H9 (cell line): Measurements from ENCODE around the gene KRTAP26-1. TPM values are rescaled to one million over a fixed set of nuclear protein-coding genes. Genes with fewer than 3 reads are reported as not detected.

ENCODE experiments used
- DNase-seq: peaks from one replicate; pipeline ENCODE4 v3.0.0-alpha.2; 2017
- H2AFZ ChIP-seq: one replicate; pipeline ENCODE4 v1.6.1; 2013; ENCODE audit warnings: mild to moderate bottlenecking, low read length, control low read depth, moderate library complexity
- H2AK5ac ChIP-seq: 2 replicates; pipeline ENCODE4 v1.6.1; 2013; ENCODE audit warnings: low read length, control low read depth, mixed read lengths; ENCODE audit not compliant: insufficient read length
- H2BK120ac ChIP-seq: one replicate; pipeline ENCODE4 v1.6.1; 2013; ENCODE audit warnings: low read depth, mild to moderate bottlenecking, low read length, control low read depth, inconsistent platforms; ENCODE audit not compliant: poor library complexity, severe bottlenecking
- H2BK12ac ChIP-seq: 2 replicates; pipeline ENCODE4 v1.6.1; 2013; ENCODE audit warnings: low read length, control low read depth, mixed read lengths, low read depth; ENCODE audit not compliant: insufficient read length
- H2BK15ac ChIP-seq: 2 replicates; pipeline ENCODE4 v1.6.1; 2013; ENCODE audit warnings: low read depth, low read length, control low read depth
- H2BK20ac ChIP-seq: one replicate; pipeline ENCODE4 v1.6.1; 2013; ENCODE audit warnings: low read depth, mild to moderate bottlenecking, low read length, control low read depth, inconsistent platforms; ENCODE audit not compliant: poor library complexity, severe bottlenecking
- H2BK5ac ChIP-seq: 2 replicates; pipeline ENCODE4 v1.6.1; 2013; ENCODE audit warnings: low read length, control low read depth, mixed read lengths; ENCODE audit not compliant: insufficient read length
- H3K14ac ChIP-seq: 2 replicates; pipeline ENCODE4 v1.6.1; 2013; ENCODE audit warnings: low read length, control low read depth; ENCODE audit not compliant: insufficient read depth
- H3K18ac ChIP-seq: 2 replicates; pipeline ENCODE4 v1.6.1; 2013; ENCODE audit warnings: low read depth, mild to moderate bottlenecking, mixed read lengths, low read length, control low read depth; ENCODE audit not compliant: insufficient read length
- H3K23ac ChIP-seq: 2 replicates; pipeline ENCODE4 v1.6.1; 2013; ENCODE audit warnings: low read length, control low read depth, mixed read lengths, low read depth; ENCODE audit not compliant: insufficient read length
- H3K23me2 ChIP-seq: 2 replicates; pipeline ENCODE4 v1.6.1; 2013; ENCODE audit warnings: low read depth, mild to moderate bottlenecking, mixed read lengths, low read length, control low read depth; ENCODE audit not compliant: insufficient read length, poor library complexity, severe bottlenecking
- H3K27ac ChIP-seq: 2 replicates; pipeline ENCODE4 v1.5.1; 2013; ENCODE audit warnings: low read length, control low read depth, mixed read lengths, low read depth; ENCODE audit not compliant: insufficient read length
- H3K27me3 ChIP-seq: 2 replicates; pipeline ENCODE4 v1.6.1; 2013; ENCODE audit warnings: low read length, control low read depth, inconsistent platforms; ENCODE audit not compliant: insufficient read depth
- H3K4ac ChIP-seq: 2 replicates; pipeline ENCODE4 v1.6.1; 2013; ENCODE audit warnings: low read depth, mild to moderate bottlenecking, control low read depth, inconsistent platforms, low read length, moderate library complexity
- H3K4me1 ChIP-seq: 2 replicates; pipeline ENCODE4 v1.6.1; 2013; ENCODE audit warnings: low read length, control low read depth, inconsistent platforms; ENCODE audit not compliant: insufficient read depth
- H3K4me2 ChIP-seq: 2 replicates; pipeline ENCODE4 v1.6.1; 2013; ENCODE audit warnings: low read length, control low read depth, mixed read lengths; ENCODE audit not compliant: insufficient read length, insufficient read depth
- H3K56ac ChIP-seq: 2 replicates; pipeline ENCODE4 v1.6.1; 2013; ENCODE audit warnings: low read depth, mild to moderate bottlenecking, mixed read lengths, low read length, control low read depth; ENCODE audit not compliant: insufficient read length
- H3K79me1 ChIP-seq: 2 replicates; pipeline ENCODE4 v1.6.1; 2013; ENCODE audit warnings: low read depth, mild to moderate bottlenecking, moderate library complexity, low read length, control low read depth, inconsistent platforms; ENCODE audit not compliant: insufficient read depth, poor library complexity, severe bottlenecking
- H3K79me2 ChIP-seq: 2 replicates; pipeline ENCODE4 v1.6.1; 2013; ENCODE audit warnings: low read length, control low read depth, inconsistent platforms; ENCODE audit not compliant: insufficient read depth
- H3K9ac ChIP-seq: 2 replicates; pipeline ENCODE4 v1.6.1; 2013; ENCODE audit warnings: low read length, control low read depth, mixed read lengths; ENCODE audit not compliant: insufficient read length; ENCODE audit errors: extremely low read depth
- H3K9me3 ChIP-seq: one replicate; pipeline ENCODE4 v1.6.1; 2013; ENCODE audit warnings: low read depth, low read length, inconsistent platforms; ENCODE audit not compliant: control insufficient read depth
- H3T11ph ChIP-seq: one replicate; pipeline ENCODE4 v1.6.1; 2013; ENCODE audit warnings: mild to moderate bottlenecking, low read length, control low read depth, inconsistent platforms
- H4K20me1 ChIP-seq: one replicate; pipeline ENCODE4 v1.6.1; 2013; ENCODE audit not compliant: control insufficient read depth, insufficient read length, insufficient read depth
- H4K5ac ChIP-seq: 2 replicates; pipeline ENCODE4 v1.6.1; 2013; ENCODE audit warnings: low read depth, mild to moderate bottlenecking, mixed read lengths, low read length, control low read depth; ENCODE audit not compliant: insufficient read length
- H4K8ac ChIP-seq: replicated peaks from 2 replicates; pipeline ENCODE4 v1.6.1; 2013; ENCODE audit warnings: low read length, control low read depth, mixed read lengths, low read depth; ENCODE audit not compliant: insufficient read length
- H4K91ac ChIP-seq: 2 replicates; pipeline ENCODE4 v1.6.1; 2013; ENCODE audit warnings: low read depth, mild to moderate bottlenecking, moderate library complexity, mixed read lengths, low read length, control low read depth; ENCODE audit not compliant: insufficient read length
- H3K27ac Mint-ChIP-seq, 3 experiments: 2 replicates in 2 of 3; 3 replicates in 1 of 3; pipeline ENCODE4 v1.8.0; 2020 to 2021; ENCODE audit warnings: mixed read lengths in 3 of 3, mild to moderate bottlenecking in 1 of 3, moderate library complexity in 1 of 3
- H3K27me3 Mint-ChIP-seq: 2 replicates; pipeline ENCODE4 v1.8.0; 2021; ENCODE audit warnings: low read depth, mild to moderate bottlenecking, moderate library complexity, mixed read lengths
- H3K36me3 Mint-ChIP-seq, 3 experiments: 2 replicates in 2 of 3; 3 replicates in 1 of 3; pipeline ENCODE4 v1.8.0; 2020 to 2021; ENCODE audit warnings: low read depth in 3 of 3, mixed read lengths in 3 of 3; ENCODE audit not compliant: insufficient read depth in 1 of 3
- H3K4me1 Mint-ChIP-seq, 2 experiments: 2 replicates each; pipeline ENCODE4 v1.8.0; 2020; ENCODE audit warnings: mixed read lengths in 2 of 2
- H3K4me3 Mint-ChIP-seq, 2 experiments: 2 replicates in 1 of 2; 3 replicates in 1 of 2; pipeline ENCODE4 v1.8.0; 2020 to 2021; ENCODE audit warnings: mild to moderate bottlenecking in 2 of 2, mixed read lengths in 2 of 2, moderate library complexity in 1 of 2
- H3K9me3 Mint-ChIP-seq, 2 experiments: 2 replicates in 1 of 2; 3 replicates in 1 of 2; pipeline ENCODE4 v1.8.0; 2020; ENCODE audit warnings: mild to moderate bottlenecking in 2 of 2, mixed read lengths in 2 of 2, moderate library complexity in 1 of 2
- total RNA-seq: library from RNA; stranded (reverse); gene quantifications from 2 replicates; pipeline ENCODE4 v1.2.1, GENCODE V29; 2021
- TF ChIP-seq, protein P1 (sequence below): fragments of 200-600 bp; sonication (generic); conservative IDR thresholded peaks from 3 replicates; pipeline ENCODE4 v1.8.0; 2021; ENCODE audit warnings: antibody characterized with exemption, mild to moderate bottlenecking

KRTAP26-1 gene
- total RNA-seq, 1 experiment from 2014 or later, result not detected

- H3K79me1 ChIP-seq, result no peaks in the 10 kb centered on the region
- no peak overlapping the region for H3K27ac ChIP-seq
- no peak overlapping the region for H3K27ac Mint-ChIP-seq
- no peak overlapping the region for H3K18ac ChIP-seq
- no peaks in the 10 kb centered on the region for H3K9me3 ChIP-seq
- peaks cover 5 to 8% of the 10 kb centered on the region in 2 experiments; a peak in 3 of 4 replicates for H3K4me1 Mint-ChIP-seq
- no peak overlapping the region for H4K5ac ChIP-seq
- no peaks in the 10 kb centered on the region for H3K23me2 ChIP-seq
- no peak overlapping the region for H3K4me3 Mint-ChIP-seq
- H3K4me2 ChIP-seq, result no peak overlapping the region
- no peaks in the 10 kb centered on the region for H4K20me1 ChIP-seq
- no peak overlapping the region for H2AFZ ChIP-seq
- H2BK15ac ChIP-seq, result no peak overlapping the region
- no peak overlapping the region for H4K91ac ChIP-seq
- H3K9ac ChIP-seq, result no peak overlapping the region
- no peak for DNase-seq
- H2BK120ac ChIP-seq, result no peak overlapping the region
- H3K27me3 ChIP-seq, result no peaks in the 10 kb centered on the region
- H4K8ac ChIP-seq, result no peak overlapping the region
- no peak overlapping the region for H3K23ac ChIP-seq
- no peak overlapping the region for H3K14ac ChIP-seq
- no peak overlapping the region for H3T11ph ChIP-seq
- H3K56ac ChIP-seq, result no peak overlapping the region
- TF ChIP-seq, protein P1, sequence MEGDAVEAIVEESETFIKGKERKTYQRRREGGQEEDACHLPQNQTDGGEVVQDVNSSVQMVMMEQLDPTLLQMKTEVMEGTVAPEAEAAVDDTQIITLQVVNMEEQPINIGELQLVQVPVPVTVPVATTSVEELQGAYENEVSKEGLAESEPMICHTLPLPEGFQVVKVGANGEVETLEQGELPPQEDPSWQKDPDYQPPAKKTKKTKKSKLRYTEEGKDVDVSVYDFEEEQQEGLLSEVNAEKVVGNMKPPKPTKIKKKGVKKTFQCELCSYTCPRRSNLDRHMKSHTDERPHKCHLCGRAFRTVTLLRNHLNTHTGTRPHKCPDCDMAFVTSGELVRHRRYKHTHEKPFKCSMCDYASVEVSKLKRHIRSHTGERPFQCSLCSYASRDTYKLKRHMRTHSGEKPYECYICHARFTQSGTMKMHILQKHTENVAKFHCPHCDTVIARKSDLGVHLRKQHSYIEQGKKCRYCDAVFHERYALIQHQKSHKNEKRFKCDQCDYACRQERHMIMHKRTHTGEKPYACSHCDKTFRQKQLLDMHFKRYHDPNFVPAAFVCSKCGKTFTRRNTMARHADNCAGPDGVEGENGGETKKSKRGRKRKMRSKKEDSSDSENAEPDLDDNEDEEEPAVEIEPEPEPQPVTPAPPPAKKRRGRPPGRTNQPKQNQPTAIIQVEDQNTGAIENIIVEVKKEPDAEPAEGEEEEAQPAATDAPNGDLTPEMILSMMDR, result no peak
- no peak overlapping the region for H3K4ac ChIP-seq
- no peak overlapping the region for H2BK20ac ChIP-seq
- H2BK5ac ChIP-seq, result no peak overlapping the region
- H2BK12ac ChIP-seq, result no peak overlapping the region
- H3K36me3 Mint-ChIP-seq, result peaks cover 0 to 10% (median 5%) of the 10 kb centered on the region in 3 experiments; a peak in 4 of 7 replicates
- no peaks in the 10 kb centered on the region for H3K4me1 ChIP-seq
- H3K27me3 Mint-ChIP-seq, result no peaks in the 10 kb centered on the region
- no peaks in the 10 kb centered on the region for H3K79me2 ChIP-seq
- no peak overlapping the region for H2AK5ac ChIP-seq
- peaks cover 12 to 15% of the 10 kb centered on the region in 2 experiments; a peak in 4 of 5 replicates for H3K9me3 Mint-ChIP-seq
Measured at GRCh38 chr21:30326390-30326789, 6.3 kb upstream of the KRTAP26-1 start.
